ENCODE data around the gene CADPS2. TPM values are rescaled to one million over a fixed set of nuclear protein-coding genes. Genes with fewer than 3 reads are reported as not detected.

The CADPS2 gene
- total RNA-seq, 4 donors from 2014 or later: 27.7 to 46.2 (median 32.6) TPM

GRCh38 chr7:122584676-122585251, 301.5 kb downstream of the CADPS2 start:
- TF ChIP-seq CTCF (IDR thresholded peaks at IDR 0.05) (no peak), POLR2A (IDR thresholded peaks at IDR 0.05) (no peak)

DNA sequence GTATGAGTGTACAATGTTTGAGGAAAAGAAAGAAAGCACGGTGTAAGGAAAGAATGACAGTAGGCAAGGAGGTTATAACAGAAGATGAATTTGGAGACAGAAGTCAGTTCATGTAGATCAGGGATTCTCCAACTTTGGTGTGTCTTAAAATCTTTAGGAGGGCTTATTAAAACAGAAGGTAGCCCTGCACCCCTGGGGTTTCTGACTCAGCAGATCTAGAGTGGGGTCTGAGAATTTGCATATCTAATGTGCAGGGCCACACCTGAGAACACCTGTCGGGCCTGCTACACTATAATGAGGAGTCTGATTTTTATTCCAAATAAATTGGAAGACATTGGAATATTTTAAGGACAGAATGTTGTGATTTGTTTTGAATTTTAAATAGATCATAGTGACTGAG, 307.9 kb downstream of the CADPS2 start:
- WGBS, 2 donors: 95% methylated on average over 2 of the region's 2 CpGs
- no peak overlapping the region for H3K27ac ChIP-seq
- no peak for DNase-seq
- intact Hi-C loops (cut with DNase I): no loop called here
- H3K4me3 ChIP-seq (replicated peaks in 1 of 3): no peak overlapping the region
- no peaks in the 10 kb centered on the region for H3K36me3 ChIP-seq
- no peaks in the 10 kb centered on the region for H3K4me1 ChIP-seq
- TF ChIP-seq POLR2A (IDR thresholded peaks at IDR 0.05): no peak
- TF ChIP-seq CTCF (IDR thresholded peaks at IDR 0.05): no peak
- H3K9me3 ChIP-seq: no peaks in the 10 kb centered on the region
- no peaks in the 10 kb centered on the region for H3K27me3 ChIP-seq

More at GRCh38 chr7:122584676-122585251, 301.5 kb downstream of the CADPS2 start:
- Histone ChIP-seq H3K27me3 (no peaks in the 10 kb centered on the region), H3K27ac (no peak overlapping the region), H3K4me1 (no peaks in the 10 kb centered on the region), H3K4me3 (replicated peaks in 1 of 3) (no peak overlapping the region), H3K9me3 (no peaks in the 10 kb centered on the region), H3K36me3 (no peaks in the 10 kb centered on the region)
- no peak for DNase-seq
- intact Hi-C loops (cut with DNase I): no loop called here
- 79 to 80% methylated on average over 3 of the region's 3 CpGs for WGBS, 2 donors

DNA sequence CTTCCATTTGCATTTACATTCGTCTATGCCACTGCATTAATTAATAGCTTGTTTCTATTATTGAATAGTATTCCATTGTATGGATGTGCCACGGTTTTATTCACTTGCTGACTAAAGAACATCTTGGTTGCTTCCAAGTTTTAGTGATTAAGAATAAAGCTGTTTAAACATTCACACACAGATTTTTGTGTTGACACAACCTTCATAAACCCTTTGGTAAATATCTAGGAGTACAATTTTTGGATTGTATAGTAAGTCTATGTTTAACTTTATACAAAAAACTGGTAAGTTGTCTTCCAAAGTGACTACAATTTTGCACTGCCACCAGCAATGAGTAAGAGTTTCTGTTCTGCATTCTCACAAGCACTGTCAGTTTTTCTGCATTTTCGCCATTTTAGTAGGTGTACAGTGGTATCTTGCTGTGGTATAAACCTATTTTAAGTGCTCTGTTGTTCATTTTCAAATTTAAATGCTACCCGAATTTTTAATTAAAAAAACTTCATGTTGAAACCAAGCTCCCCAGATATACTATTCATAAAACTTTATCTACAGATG, 308.7 kb downstream of the CADPS2 start:
- H3K36me3 ChIP-seq: no peaks in the 10 kb centered on the region
- 92 to 95% methylated on average over 4 of the region's 4 CpGs for WGBS, 2 donors
- TF ChIP-seq POLR2A (IDR thresholded peaks at IDR 0.05) (no peak), CTCF (IDR thresholded peaks at IDR 0.05) (no peak)

DNA sequence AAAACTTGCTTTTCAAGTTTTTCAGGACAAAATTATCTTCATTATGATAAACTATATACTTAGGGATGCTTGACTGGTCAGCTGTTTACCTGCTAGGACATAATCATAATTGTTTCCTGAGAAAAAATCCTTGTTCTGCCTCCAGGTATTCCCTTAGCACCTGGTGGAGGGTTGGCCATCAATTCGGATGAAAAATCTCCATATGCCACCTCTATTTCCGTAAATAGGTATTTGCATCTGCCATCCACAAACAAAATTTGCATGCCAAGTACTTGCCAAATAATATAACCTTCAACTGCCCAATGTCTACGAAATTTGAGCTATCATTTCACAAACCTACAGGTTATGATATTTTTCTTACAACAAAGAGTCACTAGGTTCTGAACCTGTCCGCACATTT, 313.6 kb downstream of the CADPS2 start:
- intact Hi-C loops (cut with DNase I): no loop called here
- no peak overlapping the region for H3K4me3 ChIP-seq (replicated peaks in 1 of 3)
- DNase-seq: no peak
- no peaks in the 10 kb centered on the region for H3K4me1 ChIP-seq
- H3K27me3 ChIP-seq: no peaks in the 10 kb centered on the region
- H3K36me3 ChIP-seq: no peaks in the 10 kb centered on the region
- TF ChIP-seq POLR2A (IDR thresholded peaks at IDR 0.05) (no peak), CTCF (IDR thresholded peaks at IDR 0.05) (no peak)
- no peak overlapping the region for H3K27ac ChIP-seq
- no peaks in the 10 kb centered on the region for H3K9me3 ChIP-seq
- WGBS, 2 donors: 90 to 91% methylated on average over 4 of the region's 4 CpGs

More for the DNA sequence above, 308.7 kb downstream of the CADPS2 start:
- H3K27ac ChIP-seq: no peak overlapping the region
- H3K9me3 ChIP-seq: no peaks in the 10 kb centered on the region
- no peak overlapping the region for H3K4me3 ChIP-seq (replicated peaks in 1 of 3)
- H3K27me3 ChIP-seq: no peaks in the 10 kb centered on the region
- H3K4me1 ChIP-seq: no peaks in the 10 kb centered on the region
- intact Hi-C loops (cut with DNase I): no loop called here
- no peak for DNase-seq

DNA sequence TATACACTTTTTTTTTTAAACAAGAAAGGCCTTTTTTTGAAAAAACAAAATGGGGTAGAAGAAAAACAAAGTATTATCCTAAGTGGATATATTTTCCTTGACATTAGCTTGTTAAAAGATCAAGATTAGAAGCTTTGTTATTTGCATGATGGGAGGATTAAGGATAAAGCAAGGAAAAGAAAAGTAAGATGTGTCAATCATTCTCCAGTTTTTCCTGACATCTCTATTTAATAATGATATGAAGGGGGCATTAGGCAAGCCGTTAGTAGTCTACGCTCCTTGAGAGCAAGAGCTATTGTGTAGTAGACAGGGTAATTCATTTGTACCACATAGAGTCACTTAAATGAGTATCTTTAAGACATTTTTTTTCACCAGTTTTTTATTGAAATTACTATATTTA, 324.9 kb downstream of the CADPS2 start:
- intact Hi-C loops (cut with DNase I): no loop called here
- no peak for TF ChIP-seq CTCF (IDR thresholded peaks at IDR 0.05)
- no peak for TF ChIP-seq POLR2A (IDR thresholded peaks at IDR 0.05)

More for the DNA sequence above, 324.9 kb downstream of the CADPS2 start:
- Histone ChIP-seq H3K27me3 (no peaks in the 10 kb centered on the region), H3K36me3 (no peaks in the 10 kb centered on the region), H3K27ac (no peak overlapping the region), H3K4me3 (replicated peaks in 1 of 3) (no peak overlapping the region), H3K9me3 (no peaks in the 10 kb centered on the region), H3K4me1 (no peaks in the 10 kb centered on the region)
- 88 to 93% methylated on average over 2 of the region's 2 CpGs for WGBS, 2 donors
- no peak for DNase-seq
